GM12891 (cell line): Measurements from ENCODE around the gene TAP2.

Experiments
- PAX5 ChIP-seq: IDR thresholded peaks from 2 replicates; pipeline ENCODE4 v1.6.1; 2011; ENCODE audit warnings: low read length, moderate library complexity, mild to moderate bottlenecking; ENCODE audit not compliant: insufficient read depth, severe bottlenecking
- POLR2A ChIP-seq: IDR thresholded peaks from 2 replicates; pipeline ENCODE4 v1.6.1; 2011; ENCODE audit warnings: low read depth, low read length, control low read depth
- POLR2AphosphoS5 ChIP-seq: IDR thresholded peaks from 2 replicates; pipeline ENCODE4 v1.6.1; 2011; ENCODE audit warnings: low read depth, low read length, control low read depth
- POU2F2 ChIP-seq: IDR thresholded peaks from 2 replicates; pipeline ENCODE4 v1.6.1; 2011; ENCODE audit warnings: low read depth, mild to moderate bottlenecking, control low read depth, low read length, moderate library complexity
- SPI1 ChIP-seq: IDR thresholded peaks from 2 replicates; pipeline ENCODE4 v1.6.1; 2011; ENCODE audit warnings: low read depth, low read length, control low read depth
- TAF1 ChIP-seq: IDR thresholded peaks from 2 replicates; pipeline ENCODE4 v1.6.1; 2011; ENCODE audit warnings: low read depth, low read length, control low read depth

GRCh38 chr6:32796848-32797776 lies 41.4 kb downstream of the TAP2 start:
- TF ChIP-seq POLR2A (no peak), SPI1 (peak; percentile 62), POLR2AphosphoS5 (no peak), TAF1 (no peak), POU2F2 (peak; percentile 68; the same call in 1 of the 2 replicates), PAX5 (no peak)
